GM21526 (cell line): Measurements from ENCODE around the gene MORC1.
A peak's percentile ranks its signal among the peaks of the same experiment; 100 is the strongest.
"Not testable (repeated sequence)": the region's sequence is repeated elsewhere in the genome, so short reads cannot be mapped to it uniquely, and the experiment has no call there.

Experiments
- ATAC-seq: cut with Tn5 transposase; IDR thresholded peaks from one replicate; pipeline ENCODE4 v1.9.1; 2021; ENCODE audit warnings: moderate library complexity; ENCODE audit not compliant: unreplicated experiment, low FRiP score

MORC1 gene

GRCh38 chr3:109112946-109113760 is 4.8 kb downstream of the MORC1 start:
- ATAC-seq: no peak

- ATAC-seq: no peak
These were observed 8.4 kb downstream of the MORC1 start for GRCh38 chr3:109109574-109109973.

GRCh38 chr3:109098079-109098644 is 19.8 kb downstream of the MORC1 start:
- peak; percentile 74 for ATAC-seq

- no peak for ATAC-seq
These were observed 22.8 kb downstream of the MORC1 start for GRCh38 chr3:109095166-109095565.

- ATAC-seq: no peak
These were observed 24.4 kb downstream of the MORC1 start for GRCh38 chr3:109093561-109093960.

- ATAC-seq: no peak
These were observed 26.1 kb downstream of the MORC1 start for GRCh38 chr3:109091846-109092245.

GRCh38 chr3:109089265-109089664 is 28.7 kb downstream of the MORC1 start:
- ATAC-seq: no peak

GRCh38 chr3:109081746-109082510 is 36.0 kb downstream of the MORC1 start:
- ATAC-seq: peak; percentile 95

- ATAC-seq: not testable (repeated sequence)
These were observed 37.8 kb downstream of the MORC1 start for GRCh38 chr3:109080090-109080489.

- no peak for ATAC-seq
These were observed 44.8 kb downstream of the MORC1 start for GRCh38 chr3:109073116-109073515.

- peak; percentile 81 for ATAC-seq
These were observed 45.7 kb downstream of the MORC1 start for GRCh38 chr3:109072194-109072593.

- peak; percentile 27 for ATAC-seq
These were observed 46.4 kb downstream of the MORC1 start for GRCh38 chr3:109071350-109072142.

- no peak for ATAC-seq
These were observed 47.7 kb downstream of the MORC1 start for GRCh38 chr3:109070211-109070610.

GRCh38 chr3:109066864-109067263 is 51.1 kb downstream of the MORC1 start:
- no peak for ATAC-seq

- ATAC-seq: peak; percentile 73
These were observed 58.7 kb downstream of the MORC1 start for GRCh38 chr3:109059264-109059663.

- ATAC-seq: no peak
These were observed 60.3 kb downstream of the MORC1 start for GRCh38 chr3:109057616-109058015.

- no peak for ATAC-seq
These were observed 60.9 kb downstream of the MORC1 start for GRCh38 chr3:109057056-109057455.

GRCh38 chr3:109050591-109051167 is 67.3 kb downstream of the MORC1 start:
- ATAC-seq: peak; percentile 62

- no peak for ATAC-seq
These were observed 70.6 kb downstream of the MORC1 start for GRCh38 chr3:109047366-109047765.
